ENCODE measurements around the gene SECISBP2L. TPM values are rescaled to one million over a fixed set of nuclear protein-coding genes. Genes with fewer than 3 reads are reported as not detected.

The SECISBP2L gene
- total RNA-seq, 1 donor from 2014 or later = 54.3 TPM

GRCh38 chr15:48999314-48999713, 46.9 kb downstream of the SECISBP2L start:
- H3K4me3 Mint-ChIP-seq (ENCODE audit: unreplicated experiment) = no peak overlapping the region
- peaks cover 8% of the 10 kb centered on the region for H3K9me3 Mint-ChIP-seq (ENCODE audit: low read depth)
- DNase-seq (ENCODE audit: low spot score) = no peak
- peaks cover 29% of the 10 kb centered on the region for H3K4me1 Mint-ChIP-seq (ENCODE audit: low read depth)
- no peaks in the 10 kb centered on the region for H3K27me3 Mint-ChIP-seq (ENCODE audit: low read depth)
- no peak overlapping the region for H3K27ac Mint-ChIP-seq (ENCODE audit: unreplicated experiment)
- peaks cover 43% of the 10 kb centered on the region for H3K36me3 Mint-ChIP-seq (ENCODE audit: low read depth)
- TF ChIP-seq CTCF (IDR thresholded peaks at IDR 0.05) = no peak

DNA sequence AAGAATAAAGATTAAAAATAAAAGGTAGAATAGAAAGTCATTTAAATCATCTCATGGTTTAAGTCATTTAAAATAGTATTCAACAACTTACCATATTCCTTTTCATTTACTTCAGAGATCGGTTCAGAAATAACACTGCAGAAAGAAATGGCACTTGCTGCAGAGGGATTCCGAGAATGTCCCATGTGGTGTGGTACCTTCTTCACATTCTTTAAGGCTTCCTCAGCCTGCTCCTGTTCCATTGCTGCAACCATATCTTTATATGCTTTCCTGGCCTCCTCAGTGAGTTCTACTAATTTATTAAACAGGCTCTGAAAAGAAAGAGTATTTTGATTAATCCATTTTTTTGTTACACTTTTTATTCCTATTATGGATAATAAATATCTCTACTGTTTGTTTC, 50.0 kb downstream of the SECISBP2L start:
- Mint-ChIP-seq H3K4me3 (ENCODE audit: unreplicated experiment) (peak overlapping the region; percentile 50), H3K4me1 (ENCODE audit: low read depth) (peaks cover 40% of the 10 kb centered on the region), H3K9me3 (ENCODE audit: low read depth) (no peaks in the 10 kb centered on the region), H3K27me3 (ENCODE audit: low read depth) (no peaks in the 10 kb centered on the region), H3K36me3 (ENCODE audit: low read depth) (peaks cover 51% of the 10 kb centered on the region), H3K27ac (ENCODE audit: unreplicated experiment) (peak overlapping the region; percentile 58)
- DNase-seq (ENCODE audit: low spot score) = no peak
- TF ChIP-seq CTCF (IDR thresholded peaks at IDR 0.05) = no peak

GRCh38 chr15:48993380-48993779, 52.9 kb downstream of the SECISBP2L start:
- no peak overlapping the region for H3K4me3 Mint-ChIP-seq (ENCODE audit: unreplicated experiment)
- no peaks in the 10 kb centered on the region for H3K9me3 Mint-ChIP-seq (ENCODE audit: low read depth)
- no peak for DNase-seq (ENCODE audit: low spot score)
- peaks cover 60% of the 10 kb centered on the region for H3K4me1 Mint-ChIP-seq (ENCODE audit: low read depth)
- no peaks in the 10 kb centered on the region for H3K27me3 Mint-ChIP-seq (ENCODE audit: low read depth)
- H3K27ac Mint-ChIP-seq (ENCODE audit: unreplicated experiment) = no peak overlapping the region
- peaks cover 41% of the 10 kb centered on the region for H3K36me3 Mint-ChIP-seq (ENCODE audit: low read depth)
- TF ChIP-seq CTCF (IDR thresholded peaks at IDR 0.05) = no peak

GRCh38 chr15:48992545-48992944, 53.7 kb downstream of the SECISBP2L start:
- Mint-ChIP-seq H3K27me3 (ENCODE audit: low read depth) (no peaks in the 10 kb centered on the region), H3K27ac (ENCODE audit: unreplicated experiment) (no peak overlapping the region), H3K4me1 (ENCODE audit: low read depth) (peaks cover 60% of the 10 kb centered on the region), H3K36me3 (ENCODE audit: low read depth) (peaks cover 41% of the 10 kb centered on the region), H3K9me3 (ENCODE audit: low read depth) (no peaks in the 10 kb centered on the region), H3K4me3 (ENCODE audit: unreplicated experiment) (no peak overlapping the region)
- no peak for TF ChIP-seq CTCF (IDR thresholded peaks at IDR 0.05)
- no peak for DNase-seq (ENCODE audit: low spot score)

- Mint-ChIP-seq H3K27me3 (ENCODE audit: low read depth) (no peaks in the 10 kb centered on the region), H3K4me3 (ENCODE audit: unreplicated experiment) (no peak overlapping the region), H3K4me1 (ENCODE audit: low read depth) (peaks cover 55% of the 10 kb centered on the region), H3K27ac (ENCODE audit: unreplicated experiment) (no peak overlapping the region), H3K9me3 (ENCODE audit: low read depth) (no peaks in the 10 kb centered on the region), H3K36me3 (ENCODE audit: low read depth) (peaks cover 37% of the 10 kb centered on the region)
- DNase-seq (ENCODE audit: low spot score) = no peak
- TF ChIP-seq CTCF (IDR thresholded peaks at IDR 0.05) = no peak
These were observed 54.1 kb downstream of the SECISBP2L start for GRCh38 chr15:48992096-48992495.
